CD4-positive, alpha-beta T cell treated with Interleukin-10 for 1 hour (primary cell): ENCODE results near the gene DNM3.

Experiments used
- DNase-seq: peaks from one replicate; pipeline ENCODE4 v3.0.0-alpha.2; 2020

Gene DNM3

DNA sequence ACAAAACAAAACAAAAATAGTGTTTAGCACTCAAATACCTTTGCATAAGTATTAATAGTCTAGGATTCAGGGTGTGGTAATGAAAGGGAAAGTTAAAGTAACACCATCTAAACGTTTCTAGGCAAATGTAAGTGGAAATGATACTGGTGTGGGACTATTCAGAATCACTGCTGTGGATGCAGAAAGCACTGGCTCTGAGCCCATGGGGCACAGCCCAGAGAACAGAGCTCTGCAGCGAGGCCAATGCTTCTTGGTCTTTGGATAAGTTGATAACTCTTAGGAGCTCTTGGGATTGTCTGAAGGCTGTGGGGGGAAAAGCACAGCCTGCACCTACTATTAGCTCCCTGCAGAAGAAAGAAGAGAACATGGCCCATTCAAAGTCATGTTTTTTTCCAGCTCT is 21.4 kb upstream of the DNM3 start:
- DNase-seq: no peak

GRCh38 chr1:171826973-171827372 is 14.3 kb upstream of the DNM3 start:
- DNase-seq: no peak

DNA sequence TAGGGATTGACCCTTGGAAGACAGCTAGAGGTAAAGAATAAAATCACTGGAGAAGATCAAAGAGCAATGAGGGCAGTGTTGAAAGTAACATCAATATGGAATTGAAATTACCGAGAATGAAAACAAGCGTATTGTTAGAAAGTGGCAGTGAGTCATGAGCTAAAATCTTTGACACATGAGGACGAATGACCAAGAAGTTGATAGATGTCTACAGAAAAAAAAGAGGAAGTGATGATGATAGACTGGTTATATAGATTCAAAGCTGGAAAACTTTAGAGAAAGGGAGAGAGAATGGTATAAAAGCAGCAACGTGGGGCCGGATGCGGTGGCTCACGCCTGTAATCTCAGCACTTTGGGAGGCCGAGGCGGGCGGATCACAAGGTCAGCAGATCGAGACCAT is 12.5 kb upstream of the DNM3 start:
- DNase-seq: no peak

DNA sequence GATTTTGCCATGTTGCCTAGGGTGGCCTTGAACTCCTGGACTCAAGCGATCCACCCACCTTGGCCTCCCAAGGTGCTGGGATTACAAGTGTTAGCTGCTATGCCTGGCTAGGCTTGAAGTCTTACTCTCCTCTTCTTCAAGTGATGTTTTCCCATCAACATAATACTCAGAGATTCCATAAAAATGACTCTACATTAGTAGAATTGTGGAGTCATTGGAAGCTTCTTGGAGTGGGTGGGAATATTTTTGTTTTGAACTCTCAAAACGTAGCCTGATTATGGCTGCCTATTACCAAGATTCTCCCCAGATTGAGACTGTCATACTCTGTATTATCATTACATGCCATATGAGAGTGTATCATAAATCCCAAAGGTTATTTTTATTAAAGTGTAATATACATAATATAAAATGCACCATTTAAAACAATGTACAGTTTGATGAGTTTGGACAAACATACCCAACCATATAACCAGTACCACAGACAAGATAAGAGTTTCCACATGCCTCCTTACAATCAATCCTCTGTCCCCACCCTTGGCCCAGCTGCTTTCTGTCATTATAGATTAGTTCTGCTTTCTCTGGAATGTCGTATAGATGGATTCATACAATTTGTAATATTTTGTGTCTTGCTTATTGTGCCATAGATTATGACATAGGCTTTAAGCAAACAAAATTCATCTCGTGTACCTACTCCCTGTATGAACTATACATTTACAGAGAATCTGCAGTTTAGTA is 8.0 kb upstream of the DNM3 start:
- no peak for DNase-seq

DNA sequence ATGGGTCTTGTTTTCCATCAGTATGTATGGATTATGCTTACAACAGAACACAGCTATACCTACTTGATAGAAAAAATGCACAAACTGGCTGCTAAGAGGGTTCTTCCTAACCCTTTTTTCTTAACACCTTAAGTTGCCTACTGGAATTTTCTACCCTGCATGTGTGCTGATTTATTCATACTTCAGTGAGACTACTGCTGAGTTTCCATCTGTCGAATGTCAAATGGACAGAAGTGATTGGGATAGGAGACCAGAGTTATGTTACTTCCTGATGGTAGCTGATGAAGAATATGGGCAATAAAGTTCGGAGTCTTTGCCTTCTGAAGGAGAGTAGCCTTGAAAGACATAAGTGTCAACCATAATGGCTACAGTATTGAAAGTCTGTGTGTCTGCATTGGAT is 6.5 kb upstream of the DNM3 start:
- DNase-seq: no peak

- DNase-seq: no peak
These were observed 5.4 kb upstream of the DNM3 start for GRCh38 chr1:171835891-171836290.

GRCh38 chr1:171841931-171842761 is 848 bp downstream of the DNM3 start:
- DNase-seq: peak; percentile 14

- DNase-seq: no peak
These were observed 3.1 kb downstream of the DNM3 start for GRCh38 chr1:171844381-171844780.

GRCh38 chr1:171845998-171846397 is 4.7 kb downstream of the DNM3 start:
- DNase-seq: no peak

- no peak for DNase-seq
These were observed 8.1 kb downstream of the DNM3 start for GRCh38 chr1:171849245-171849898.

- DNase-seq: no peak
These were observed 9.5 kb downstream of the DNM3 start for GRCh38 chr1:171850651-171851350.

DNA sequence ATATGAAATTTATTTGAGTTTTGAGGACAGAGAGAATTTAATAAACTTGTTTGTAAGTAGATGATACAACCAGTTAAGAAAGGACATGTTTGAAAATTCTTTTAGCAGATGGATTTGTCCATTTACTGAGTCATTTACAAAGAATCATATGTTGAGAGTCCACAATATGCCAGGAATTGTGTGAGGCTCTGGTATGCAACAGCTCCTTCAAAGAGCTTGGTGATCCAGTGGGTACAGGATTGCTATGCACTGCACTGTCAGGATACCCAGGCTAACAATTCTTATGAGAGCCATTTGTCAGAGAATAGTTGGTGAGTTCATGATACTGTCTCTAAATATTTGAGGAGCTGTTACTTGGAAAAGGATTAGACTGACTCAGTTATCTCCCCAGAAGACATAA is 11.0 kb downstream of the DNM3 start:
- no peak for DNase-seq

GRCh38 chr1:171855381-171855780 is 14.1 kb downstream of the DNM3 start:
- no peak for DNase-seq

- DNase-seq: no peak
These were observed 17.4 kb downstream of the DNM3 start for GRCh38 chr1:171858696-171859095.

- DNase-seq: no peak
These were observed 19.4 kb downstream of the DNM3 start for GRCh38 chr1:171860696-171861095.

- DNase-seq: no peak
These were observed 22.2 kb downstream of the DNM3 start for GRCh38 chr1:171863531-171863930.

- no peak for DNase-seq
These were observed 23.0 kb downstream of the DNM3 start for GRCh38 chr1:171864308-171864707.

- DNase-seq: no peak
These were observed 23.8 kb downstream of the DNM3 start for GRCh38 chr1:171865106-171865505.

DNA sequence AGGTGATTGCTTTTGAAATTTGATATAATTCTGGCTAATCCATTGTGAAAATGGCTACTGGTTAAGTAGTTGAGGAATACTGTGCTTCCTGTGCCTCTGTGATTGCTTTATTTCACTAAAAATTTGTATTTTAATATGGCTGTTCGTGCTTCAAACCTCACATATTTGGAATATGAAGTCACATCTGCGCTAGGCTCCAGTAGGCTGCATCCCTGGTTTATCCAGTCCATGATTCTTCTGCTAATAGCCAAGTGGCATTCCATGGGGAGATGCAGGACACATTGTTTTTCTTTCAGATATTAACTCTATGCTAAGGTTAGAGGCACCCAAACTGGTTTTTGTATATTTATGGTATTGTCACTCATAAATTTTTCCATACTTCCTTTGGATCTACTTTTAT is 25.9 kb downstream of the DNM3 start:
- DNase-seq: no peak

GRCh38 chr1:171868217-171868803 is 27.0 kb downstream of the DNM3 start:
- no peak for DNase-seq

GRCh38 chr1:171869097-171869496 is 27.8 kb downstream of the DNM3 start:
- no peak for DNase-seq

DNA sequence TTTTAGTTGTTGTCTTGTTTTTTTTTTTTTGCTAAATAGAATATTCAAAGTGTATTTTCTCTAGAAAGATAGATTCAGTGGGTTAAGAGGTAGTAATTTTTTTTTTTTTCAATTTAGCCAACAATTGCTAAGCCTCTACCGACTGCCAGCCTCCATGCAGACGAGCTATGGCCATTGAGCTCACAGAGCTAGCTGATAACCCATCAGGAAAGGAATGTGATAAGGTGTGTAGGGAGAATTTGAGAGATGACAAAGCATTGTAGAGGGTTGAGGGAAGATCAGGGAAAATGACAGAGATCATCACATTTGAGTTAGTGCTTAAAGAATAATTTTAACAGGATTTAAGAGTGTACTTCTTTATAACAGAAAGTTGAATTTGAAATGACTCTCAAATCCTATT is 30.6 kb downstream of the DNM3 start:
- no peak for DNase-seq

GRCh38 chr1:171872430-171872829 is 31.1 kb downstream of the DNM3 start:
- DNase-seq: no peak
